ENCODE results near the gene NOS3. TPM values are rescaled to one million over a fixed set of nuclear protein-coding genes. Genes with fewer than 3 reads are reported as not detected.

The NOS3 gene
- total and polyA plus RNA-seq, 2 of the 13 experiments (the other 11 are each of a cell fraction or from before 2014, with no cell fraction given): 3.7 to 7.5 TPM

GRCh38 chr7:151010307-151011096 lies 19.7 kb downstream of the NOS3 start (continued):
- TF ChIP-seq ZNF180 (CRISPR knock-in tag; IDR thresholded peaks at IDR 0.05; ENCODE audit: borderline replicate concordance, low read depth): no peak
- TF ChIP-seq ZNF33B (CRISPR knock-in tag; IDR thresholded peaks at IDR 0.05): no peak
- TF ChIP-seq TFDP1 (CRISPR knock-in tag; IDR thresholded peaks at IDR 0.05; ENCODE audit: borderline replicate concordance): no peak
- TF ChIP-seq ZNF543 (CRISPR knock-in tag; IDR thresholded peaks at IDR 0.05): no peak
- TF ChIP-seq SRSF4 (IDR thresholded peaks at IDR 0.05; ENCODE audit: low read depth, low read length, poor library complexity, severe bottlenecking): no peak
- peak; percentile 36; the same call in 1 of the 2 replicates for TF ChIP-seq NFKB2 (CRISPR knock-in tag; IDR thresholded peaks at IDR 0.05; ENCODE audit: borderline replicate concordance)
- TF ChIP-seq ZNF768 (CRISPR knock-in tag; IDR thresholded peaks at IDR 0.05): 0 out of 2 replicates have a peak, but pooled peaks have one; percentile 20
- TF ChIP-seq, protein P1, sequence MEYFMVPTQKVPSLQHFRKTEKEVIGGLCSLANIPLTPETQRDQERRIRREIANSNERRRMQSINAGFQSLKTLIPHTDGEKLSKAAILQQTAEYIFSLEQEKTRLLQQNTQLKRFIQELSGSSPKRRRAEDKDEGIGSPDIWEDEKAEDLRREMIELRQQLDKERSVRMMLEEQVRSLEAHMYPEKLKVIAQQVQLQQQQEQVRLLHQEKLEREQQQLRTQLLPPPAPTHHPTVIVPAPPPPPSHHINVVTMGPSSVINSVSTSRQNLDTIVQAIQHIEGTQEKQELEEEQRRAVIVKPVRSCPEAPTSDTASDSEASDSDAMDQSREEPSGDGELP (IDR thresholded peaks at IDR 0.05; ENCODE audit: borderline replicate concordance, low read depth): no peak
- 0 out of 2 replicates have a peak, but pooled peaks have one; percentile 40 for TF ChIP-seq ZNF878 (CRISPR knock-in tag; IDR thresholded peaks at IDR 0.05)
- TF ChIP-seq, protein P2, sequence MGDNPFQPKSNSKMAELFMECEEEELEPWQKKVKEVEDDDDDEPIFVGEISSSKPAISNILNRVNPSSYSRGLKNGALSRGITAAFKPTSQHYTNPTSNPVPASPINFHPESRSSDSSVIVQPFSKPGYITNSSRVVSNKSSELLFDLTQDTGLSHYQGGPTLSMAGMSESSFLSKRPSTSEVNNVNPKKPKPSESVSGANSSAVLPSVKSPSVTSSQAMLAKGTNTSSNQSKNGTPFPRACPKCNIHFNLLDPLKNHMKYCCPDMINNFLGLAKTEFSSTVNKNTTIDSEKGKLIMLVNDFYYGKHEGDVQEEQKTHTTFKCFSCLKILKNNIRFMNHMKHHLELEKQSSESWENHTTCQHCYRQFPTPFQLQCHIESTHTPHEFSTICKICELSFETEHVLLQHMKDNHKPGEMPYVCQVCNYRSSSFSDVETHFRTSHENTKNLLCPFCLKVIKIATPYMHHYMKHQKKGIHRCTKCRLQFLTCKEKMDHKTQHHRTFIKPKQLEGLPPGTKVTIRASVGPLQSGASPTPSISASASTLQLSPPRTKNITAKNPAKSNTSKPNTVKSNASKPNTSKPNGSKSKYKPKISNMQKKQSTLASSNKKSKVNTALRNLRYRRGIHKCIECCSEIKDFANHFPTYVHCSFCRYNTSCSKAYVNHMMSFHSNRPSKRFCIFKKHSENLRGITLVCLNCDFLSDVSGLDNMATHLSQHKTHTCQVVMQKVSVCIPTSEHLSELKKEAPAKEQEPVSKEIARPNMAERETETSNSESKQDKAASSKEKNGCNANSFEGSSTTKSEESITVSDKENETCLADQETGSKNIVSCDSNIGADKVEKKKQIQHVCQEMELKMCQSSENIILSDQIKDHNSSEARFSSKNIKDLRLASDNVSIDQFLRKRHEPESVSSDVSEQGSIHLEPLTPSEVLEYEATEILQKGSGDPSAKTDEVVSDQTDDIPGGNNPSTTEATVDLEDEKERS (CRISPR knock-in tag; IDR thresholded peaks at IDR 0.05): no peak
- TF ChIP-seq ETV6 (CRISPR knock-in tag; conservative IDR thresholded peaks at IDR 0.05): no peak
- TF ChIP-seq ATF6 (CRISPR knock-in tag; conservative IDR thresholded peaks at IDR 0.05): no peak
- TF ChIP-seq, protein P3, sequence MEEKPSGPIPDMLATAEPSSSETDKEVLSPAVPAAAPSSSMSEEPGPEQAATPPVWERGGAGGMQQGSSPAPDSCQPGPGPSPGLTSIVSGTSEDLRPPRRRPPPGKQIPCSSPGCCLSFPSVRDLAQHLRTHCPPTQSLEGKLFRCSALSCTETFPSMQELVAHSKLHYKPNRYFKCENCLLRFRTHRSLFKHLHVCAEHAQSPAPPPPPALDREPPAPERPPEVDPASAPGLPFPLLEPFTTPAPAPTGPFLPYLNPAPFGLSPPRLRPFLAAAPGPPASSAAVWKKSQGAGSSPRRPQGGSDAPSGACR (CRISPR knock-in tag; IDR thresholded peaks at IDR 0.05): no peak
- TF ChIP-seq THAP11 (CRISPR knock-in tag; IDR thresholded peaks at IDR 0.05): 0 out of 2 replicates have a peak, but pooled peaks have one; percentile 13
- TF ChIP-seq, protein P4, sequence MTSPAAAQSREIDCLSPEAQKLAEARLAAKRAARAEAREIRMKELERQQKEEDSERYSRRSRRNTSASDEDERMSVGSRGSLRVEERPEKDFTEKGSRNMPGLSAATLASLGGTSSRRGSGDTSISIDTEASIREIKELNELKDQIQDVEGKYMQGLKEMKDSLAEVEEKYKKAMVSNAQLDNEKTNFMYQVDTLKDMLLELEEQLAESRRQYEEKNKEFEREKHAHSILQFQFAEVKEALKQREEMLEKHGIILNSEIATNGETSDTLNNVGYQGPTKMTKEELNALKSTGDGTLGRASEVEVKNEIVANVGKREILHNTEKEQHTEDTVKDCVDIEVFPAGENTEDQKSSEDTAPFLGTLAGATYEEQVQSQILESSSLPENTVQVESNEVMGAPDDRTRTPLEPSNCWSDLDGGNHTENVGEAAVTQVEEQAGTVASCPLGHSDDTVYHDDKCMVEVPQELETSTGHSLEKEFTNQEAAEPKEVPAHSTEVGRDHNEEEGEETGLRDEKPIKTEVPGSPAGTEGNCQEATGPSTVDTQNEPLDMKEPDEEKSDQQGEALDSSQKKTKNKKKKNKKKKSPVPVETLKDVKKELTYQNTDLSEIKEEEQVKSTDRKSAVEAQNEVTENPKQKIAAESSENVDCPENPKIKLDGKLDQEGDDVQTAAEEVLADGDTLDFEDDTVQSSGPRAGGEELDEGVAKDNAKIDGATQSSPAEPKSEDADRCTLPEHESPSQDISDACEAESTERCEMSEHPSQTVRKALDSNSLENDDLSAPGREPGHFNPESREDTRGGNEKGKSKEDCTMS (CRISPR knock-in tag; conservative IDR thresholded peaks at IDR 0.05): no peak
- no peak for TF ChIP-seq POGZ (CRISPR knock-in tag; IDR thresholded peaks at IDR 0.05)
